Measurements from ENCODE around the gene BMPR1B. TPM values are rescaled to one million over a fixed set of nuclear protein-coding genes. Genes with fewer than 3 reads are reported as not detected.

The BMPR1B gene
- total and polyA plus RNA-seq, 9 of the 15 experiments (the other 6 are each of a cell fraction or from before 2014, with no cell fraction given): 0.01 TPM; not detected in 8

- TF ChIP-seq TBP (optimal IDR thresholded peaks at IDR 0.05; ENCODE audit: low read depth, low read length) (no peak), REST (IDR thresholded peaks at IDR 0.05; ENCODE audit: borderline replicate concordance) (no peak), REST (CRISPR knock-in tag; IDR thresholded peaks at IDR 0.05; ENCODE audit: low read depth) (no peak), GTF2A2 (tag; IDR thresholded peaks at IDR 0.05) (no peak), HDGF (IDR thresholded peaks at IDR 0.05) (no peak), MIER1 (IDR thresholded peaks at IDR 0.05; ENCODE audit: low read depth) (no peak)
- H3K4me3 ChIP-seq: no peak overlapping the region
- no peaks in the 10 kb centered on the region; a peak in 1 of 5 replicates for H3K27me3 ChIP-seq (ENCODE audit: control insufficient read depth in 2 of 2, insufficient read depth in 2 of 2, low read length in 2 of 2)
- no peaks in the 10 kb centered on the region for H4K20me1 ChIP-seq (replicated peaks; ENCODE audit: control insufficient read depth, insufficient read depth, low read length)
- intact Hi-C loops (cut with micrococcal nuclease): no loop called here
- BruUV-seq (replicated peaks): no TSS peak
- H3K4me2 ChIP-seq (ENCODE audit: insufficient read depth, low read length): no peak overlapping the region
- H3K9ac ChIP-seq (ENCODE audit: insufficient read depth in 1 of 2, low read depth in 2 of 2, low read length in 2 of 2): no peak overlapping the region
- H3K36me3 ChIP-seq (ENCODE audit: control insufficient read depth, insufficient read depth, low read length): no peaks in the 10 kb centered on the region
- in situ Hi-C loops (cut with MboI): no loop called here
- CTCF ChIA-PET (ENCODE audit: low intra/inter-chr PET ratio): no interaction called here
- DNase-seq (ENCODE audit: extremely low read depth in 1 of 4, low spot score in 3 of 4) (no peak), ATAC-seq (no peak), FAIRE-seq (no peak)
- H3K79me2 ChIP-seq (ENCODE audit: control insufficient read depth, insufficient read depth, low read length): no peaks in the 10 kb centered on the region
- H3K9me1 ChIP-seq (ENCODE audit: control insufficient read depth, insufficient read depth, low read length): no peaks in the 10 kb centered on the region
- H2AFZ ChIP-seq (ENCODE audit: low read depth, low read length): no peak overlapping the region
- H3K9me3 ChIP-seq (replicated peaks; ENCODE audit: control insufficient read depth, insufficient read depth, low read depth, low read length): no peaks in the 10 kb centered on the region
- H3K4me1 ChIP-seq (replicated peaks in 1 of 2; ENCODE audit: control insufficient read depth in 2 of 2, insufficient read depth in 2 of 2, low read length in 2 of 2): no peaks in the 10 kb centered on the region
- WGBS (ENCODE audit: insufficient coverage, low coverage, missing lambda C conversion rate): 0% methylated on average over 4 of the region's 4 CpGs
- POLR2A ChIA-PET: interaction anchor here (0.8 kb wide), 1 partner anchor 10 kb away, joined by 3 read pairs; no protein-coding TSS in a partner anchor
- no peak overlapping the region for H3K27ac ChIP-seq (ENCODE audit: extremely low read depth, low read depth, low read length)
These were observed 242.4 kb downstream of the BMPR1B start for GRCh38 chr4:95000076-95000648.
